NCI-H1092 treated with DMSO at 0.1 percent for 48 hours (cell line): ENCODE results near the gene LRRC17.
"Not testable (repeated sequence)": the region's sequence is repeated elsewhere in the genome, so short reads cannot be mapped to it uniquely, and the experiment has no call there.

Experiments used
- DNase-seq: peaks from one replicate; lab custom pipeline; 2025; lab: John Stamatoyannopoulos, UW

Gene LRRC17

DNA sequence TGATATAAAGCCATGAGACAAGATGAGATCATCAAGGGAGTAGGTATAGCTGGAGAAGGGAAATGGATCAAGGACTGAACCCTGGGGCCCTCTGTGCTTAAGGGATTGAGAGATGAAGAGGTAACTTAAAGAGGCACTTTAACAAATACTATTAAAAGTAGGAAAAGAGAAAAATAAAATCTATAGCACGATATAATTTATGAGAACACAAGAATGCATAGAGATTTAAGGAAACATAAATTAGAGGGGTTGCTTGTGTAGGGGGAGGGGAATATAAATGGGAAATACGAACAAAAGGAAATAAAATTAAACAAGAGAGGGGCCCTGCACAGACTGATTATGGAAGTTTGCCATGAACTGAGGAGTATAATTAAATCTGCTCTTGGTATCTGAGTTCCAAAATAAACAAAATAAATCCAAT, 15.6 kb upstream of the LRRC17 start:
- peak; percentile 80 for DNase-seq

DNA sequence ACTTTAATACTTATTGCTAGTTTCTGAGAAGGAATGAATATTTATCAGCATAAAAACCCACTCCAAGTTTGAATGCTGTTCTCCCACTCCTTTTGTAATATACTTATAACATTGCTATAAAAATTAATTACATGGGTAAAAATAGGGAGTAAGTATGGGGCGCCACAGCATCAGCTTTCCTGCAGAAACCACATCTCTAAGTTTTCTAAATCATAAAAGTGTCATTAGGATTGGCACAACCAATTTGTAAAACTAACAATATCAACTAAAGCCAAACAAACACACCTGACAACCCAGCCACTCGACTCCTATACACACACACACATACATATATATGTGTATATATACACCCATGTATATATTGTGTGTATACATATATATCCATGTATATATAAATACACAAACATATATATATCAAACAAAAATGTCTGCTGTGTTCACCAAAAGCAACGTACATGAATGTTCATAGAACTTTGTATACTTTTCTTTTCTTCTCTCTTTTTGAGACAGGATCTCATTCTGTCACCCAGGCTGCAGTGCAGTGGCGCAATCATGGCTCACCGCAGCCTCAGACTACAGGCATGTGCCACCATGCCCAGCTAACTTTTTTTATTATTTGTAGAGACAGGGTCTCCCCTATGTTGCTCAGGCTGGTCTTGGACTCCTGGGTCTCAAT, 14.8 kb upstream of the LRRC17 start:
- DNase-seq: no peak

DNA sequence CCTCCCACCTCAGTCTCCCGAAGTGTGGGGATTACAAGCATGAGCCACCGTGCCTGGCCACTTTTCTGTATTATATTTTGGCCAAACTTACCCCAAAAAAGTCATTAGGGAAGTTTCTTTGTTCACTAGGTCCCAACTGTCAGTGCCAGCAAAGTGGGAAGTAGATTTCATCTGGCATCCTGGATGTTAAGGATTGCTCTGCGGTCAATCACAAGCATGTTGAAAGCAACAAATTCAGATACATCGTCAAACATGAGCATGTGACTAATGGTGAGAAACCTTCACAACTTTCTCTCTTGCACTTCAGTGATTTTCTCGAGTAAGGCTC, 14.3 kb upstream of the LRRC17 start:
- no peak for DNase-seq

DNA sequence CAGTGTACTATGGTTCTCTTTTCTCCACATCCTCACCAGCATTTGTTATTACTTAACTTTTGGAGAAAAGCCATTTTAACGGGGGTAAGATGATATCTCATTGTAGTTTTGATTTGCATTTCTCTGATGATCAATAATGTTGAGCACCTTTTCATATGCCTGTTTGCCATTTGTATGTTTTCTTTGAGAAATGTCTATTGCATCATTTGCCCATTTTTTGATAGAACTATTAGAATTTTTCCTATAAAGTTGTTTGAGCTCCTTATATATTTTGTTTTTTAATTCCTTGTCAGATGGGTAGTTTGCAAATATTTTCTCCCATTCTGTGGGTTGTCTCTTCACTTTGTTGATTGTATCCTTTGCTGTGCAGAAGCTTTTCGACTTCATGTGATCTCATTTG, 10.7 kb upstream of the LRRC17 start:
- DNase-seq: not testable (repeated sequence)

DNA sequence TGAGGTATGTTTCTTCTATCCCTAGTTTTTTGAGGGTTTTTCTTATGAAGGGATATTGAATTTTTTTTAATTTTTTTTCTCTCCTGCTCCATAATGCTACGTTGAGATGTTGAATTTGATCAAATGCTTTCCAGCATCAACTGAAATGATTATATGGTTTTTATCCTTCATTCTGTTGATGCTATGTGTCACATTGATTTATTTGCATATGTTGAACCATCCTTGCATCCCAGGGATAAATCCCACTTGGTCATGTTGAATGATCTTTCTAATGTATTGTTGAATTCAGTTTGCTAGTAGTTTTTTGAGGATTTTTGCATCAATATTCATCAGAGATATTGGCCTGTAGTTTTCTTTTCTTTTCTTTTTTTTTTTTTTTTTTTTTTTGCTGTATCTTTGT, 9.2 kb upstream of the LRRC17 start:
- DNase-seq: not testable (repeated sequence)

DNA sequence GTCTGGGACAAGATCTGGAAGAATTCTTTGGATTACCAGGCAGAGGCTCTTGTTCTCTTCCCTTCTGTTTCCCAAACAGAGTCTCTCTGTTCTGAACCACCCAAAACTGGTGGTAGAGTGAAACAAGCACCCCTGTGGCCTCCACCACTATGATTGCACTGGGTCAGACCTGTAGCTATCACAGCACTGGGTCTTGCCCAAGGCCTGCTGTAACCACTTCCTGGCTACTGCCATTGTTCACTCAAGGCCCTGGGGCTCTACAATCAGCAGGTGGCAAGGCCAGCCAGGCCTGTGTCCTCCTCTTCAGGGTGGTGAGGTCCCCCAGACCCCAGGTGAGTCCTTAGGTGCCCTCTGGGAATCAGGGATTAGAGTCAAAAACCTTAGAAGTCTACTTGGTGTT, 4.1 kb upstream of the LRRC17 start:
- no peak for DNase-seq

DNA sequence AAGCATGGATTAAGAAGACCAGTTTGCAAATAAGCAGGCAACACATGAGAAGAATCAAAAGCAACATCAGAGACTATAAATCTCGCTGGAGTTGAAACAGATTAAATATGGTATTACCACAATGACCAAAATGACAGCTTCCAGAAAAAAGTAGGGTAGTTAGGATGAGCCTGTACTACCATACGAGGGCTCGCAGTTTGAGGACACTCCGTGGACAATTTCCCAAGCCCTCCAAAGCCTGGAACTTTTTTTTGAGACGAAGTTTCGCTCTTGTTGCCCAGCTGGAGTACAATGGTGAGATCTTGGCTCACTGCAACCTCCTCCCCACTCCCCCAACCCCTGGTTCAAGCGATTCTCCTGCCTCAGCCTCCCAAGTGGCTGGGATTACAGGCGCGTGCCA, 1.0 kb downstream of the LRRC17 start:
- no peak for DNase-seq

DNA sequence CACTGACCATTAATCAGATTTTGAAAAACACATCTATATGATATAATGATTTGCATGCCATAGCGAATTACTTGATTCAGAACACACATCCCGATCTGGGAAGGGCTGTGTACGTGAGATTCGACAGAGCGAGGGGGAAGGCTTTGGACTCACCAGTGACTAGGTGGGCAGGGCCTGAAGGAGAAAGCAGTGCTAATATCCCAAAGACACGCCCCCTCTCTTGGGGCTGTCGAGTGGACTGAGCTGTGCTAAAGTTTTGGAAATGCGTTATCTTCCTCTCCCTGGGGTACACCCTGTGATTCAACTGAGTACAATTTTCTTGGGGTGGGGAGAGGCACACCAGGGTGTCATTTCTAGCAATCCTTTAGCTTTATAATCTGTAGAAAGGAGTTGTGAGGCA, 1.8 kb downstream of the LRRC17 start:
- no peak for DNase-seq

DNA sequence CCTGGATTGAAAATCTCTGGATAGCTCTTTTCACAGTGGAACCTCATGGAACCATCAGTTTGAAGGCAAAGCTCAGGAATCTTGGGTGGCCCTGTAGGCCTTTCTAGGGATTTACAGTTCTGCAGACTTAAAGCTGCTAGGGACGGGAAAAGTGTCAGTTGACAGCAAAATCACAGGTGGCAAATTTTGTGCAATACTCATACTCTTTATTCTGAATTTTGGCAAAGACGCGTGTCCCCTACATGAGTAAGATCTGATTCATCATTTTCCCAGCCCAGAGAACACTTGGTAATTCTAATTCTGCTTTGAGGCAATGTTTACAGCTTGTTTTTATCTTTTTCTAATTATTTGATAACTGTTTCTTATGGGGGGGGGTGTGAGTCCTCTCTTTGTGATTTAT, 3.6 kb downstream of the LRRC17 start:
- DNase-seq: no peak

DNA sequence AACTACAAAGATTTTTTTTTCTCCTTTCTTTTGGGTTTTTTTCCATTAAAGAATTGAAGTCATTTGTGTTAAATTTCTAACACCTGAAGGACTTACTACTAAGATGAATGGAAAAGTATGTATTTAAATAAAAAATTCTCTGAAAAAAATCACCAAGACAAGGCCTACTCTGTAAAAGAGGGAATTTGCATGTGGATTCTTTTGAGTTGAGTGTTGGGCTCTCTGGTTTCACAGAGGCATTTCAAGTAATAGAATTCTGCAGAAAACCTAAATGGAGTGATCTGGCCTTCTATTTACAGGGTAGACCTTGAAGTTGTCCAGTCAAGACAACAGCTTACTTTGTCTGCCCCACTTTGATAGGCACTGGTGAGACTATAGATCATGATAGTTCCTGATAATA, 4.1 kb downstream of the LRRC17 start:
- DNase-seq: no peak

DNA sequence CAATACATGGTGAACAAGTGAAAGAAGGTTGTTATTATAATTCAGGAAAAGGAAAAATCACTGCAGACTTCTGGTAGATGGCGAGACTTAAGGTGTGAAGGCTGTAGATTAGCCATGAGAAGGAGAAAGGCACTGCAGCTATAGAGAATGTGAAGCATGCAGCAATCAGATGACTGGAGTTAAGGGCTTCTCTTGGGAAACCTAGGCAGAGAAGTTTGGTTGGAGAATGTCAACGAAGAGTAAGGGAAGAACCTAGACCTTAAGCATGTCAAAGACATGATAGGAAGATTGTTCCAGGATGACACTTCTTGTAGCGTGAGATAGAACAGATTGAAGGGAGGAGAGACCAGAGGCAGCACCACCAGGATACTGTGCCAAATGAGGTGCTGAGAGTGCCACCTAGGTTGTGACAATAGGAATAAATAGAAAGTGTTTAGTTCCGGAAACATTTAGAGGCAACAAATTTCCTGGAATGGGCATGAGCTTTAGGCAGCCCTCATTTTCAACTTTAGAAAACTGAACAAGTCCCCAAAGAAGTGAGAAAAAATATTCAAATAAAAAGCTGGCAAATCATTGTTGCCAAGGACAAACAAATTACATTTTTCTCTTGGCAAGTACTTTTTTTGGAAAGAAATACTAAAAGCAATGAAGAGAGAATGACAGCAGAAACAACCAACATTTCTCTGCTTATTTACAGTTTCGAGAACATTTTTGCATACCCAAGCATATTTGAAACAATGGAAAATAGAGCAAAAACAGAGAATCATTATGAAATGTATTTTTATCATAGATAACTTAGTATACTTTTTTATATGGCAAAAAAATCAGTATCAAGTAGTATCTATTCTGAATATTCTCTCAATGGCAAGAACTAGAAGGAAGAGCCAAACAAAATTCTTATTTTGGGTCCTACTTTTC, 4.9 kb downstream of the LRRC17 start:
- no peak for DNase-seq

DNA sequence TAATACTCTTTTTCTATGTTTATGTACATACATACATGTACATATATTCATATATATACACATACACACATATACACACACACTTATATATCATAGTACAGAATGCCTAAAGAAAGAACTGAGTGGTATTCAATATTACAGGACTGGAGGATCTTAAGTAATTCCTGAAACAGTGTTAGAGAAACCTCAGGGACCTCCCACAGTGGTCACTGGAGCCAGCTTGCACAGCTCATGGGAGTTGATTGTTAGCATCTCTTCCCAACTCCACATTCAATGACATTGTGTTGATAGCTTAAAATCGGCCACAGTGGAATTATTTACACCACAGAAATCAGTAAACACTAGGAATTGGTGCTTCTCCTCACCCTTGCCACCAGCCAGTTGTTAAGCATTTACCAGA, 6.0 kb downstream of the LRRC17 start:
- DNase-seq: no peak

DNA sequence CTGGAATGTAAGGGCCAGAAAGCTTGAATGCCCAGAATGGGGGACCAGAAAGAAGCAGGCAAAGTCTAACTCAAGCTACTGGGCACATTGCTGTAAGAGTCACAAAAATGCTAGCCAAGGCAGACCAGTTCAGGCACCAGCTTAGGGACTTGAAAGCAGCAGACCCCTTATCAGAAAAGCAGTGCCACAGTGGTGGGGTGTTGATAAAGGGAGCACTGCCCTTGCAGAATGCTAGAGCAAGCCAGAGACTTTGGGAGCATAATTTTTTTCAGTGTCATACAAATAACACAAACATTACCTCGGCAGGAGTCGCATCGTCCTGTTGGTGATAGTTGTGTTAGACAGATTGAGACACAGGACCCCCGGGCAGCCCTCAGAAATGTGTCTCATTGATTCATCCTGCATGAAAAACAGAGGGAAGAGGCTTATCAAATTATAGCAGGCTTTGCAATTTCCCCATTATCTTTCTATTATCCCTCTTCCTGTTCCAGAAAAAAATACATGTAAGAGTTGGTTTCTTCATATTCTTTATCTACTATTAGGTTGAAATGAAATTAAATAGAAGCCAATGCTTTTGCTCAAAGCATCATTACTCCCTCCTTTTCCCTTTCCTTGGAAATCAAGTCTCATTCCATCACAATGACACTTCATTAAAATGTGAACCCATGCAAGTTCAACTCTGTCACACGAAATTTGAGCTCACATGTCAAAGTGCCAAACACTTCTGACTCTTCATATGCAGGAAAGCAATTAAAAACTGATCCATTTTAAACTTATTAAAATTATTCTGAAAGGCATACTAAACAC, 13.4 kb downstream of the LRRC17 start:
- DNase-seq: no peak

DNA sequence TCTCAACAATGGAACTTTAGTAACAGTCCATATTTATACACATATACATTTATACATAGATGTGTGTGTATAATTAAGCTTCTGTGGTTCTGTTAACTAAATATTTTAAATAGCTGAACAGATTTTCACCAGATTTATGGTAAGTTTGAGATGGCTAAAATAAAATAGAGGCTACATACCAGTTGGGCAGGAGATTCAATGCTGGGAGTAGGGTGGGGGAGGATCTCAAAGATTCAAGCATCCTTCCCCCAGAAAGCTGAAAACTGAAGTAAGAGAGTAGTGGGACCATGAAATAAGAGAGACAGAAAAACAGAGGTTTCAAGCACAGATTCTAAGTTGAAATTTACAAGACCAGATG, 14.0 kb downstream of the LRRC17 start:
- no peak for DNase-seq

DNA sequence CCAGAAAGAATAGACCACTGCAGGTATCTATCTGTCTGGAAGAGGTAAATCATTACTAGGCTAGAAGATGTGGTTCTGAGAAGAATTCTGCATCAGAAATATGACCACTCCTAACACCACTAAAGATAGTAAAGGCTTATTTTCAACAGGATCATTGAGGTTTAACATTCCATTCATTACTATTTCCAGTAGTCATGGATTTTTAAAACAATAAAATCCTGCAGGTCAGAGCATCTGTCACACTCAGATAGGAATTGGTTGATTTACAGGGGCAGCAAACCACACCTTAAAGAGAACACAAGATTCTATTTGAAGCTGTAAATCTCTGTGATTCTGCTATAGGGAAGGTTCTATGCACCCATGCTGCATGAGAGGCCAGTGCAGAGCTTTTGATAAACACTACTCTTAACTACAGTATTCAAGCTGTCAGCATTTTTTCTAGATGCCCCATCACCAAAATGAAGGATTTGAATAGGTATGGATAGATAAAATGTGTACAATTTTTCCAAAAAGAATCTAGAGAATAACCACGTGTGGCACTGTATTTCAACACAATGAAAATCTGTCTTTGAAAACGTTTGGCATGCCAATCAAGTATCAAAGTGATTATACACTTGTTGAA, 14.6 kb downstream of the LRRC17 start:
- DNase-seq: no peak

DNA sequence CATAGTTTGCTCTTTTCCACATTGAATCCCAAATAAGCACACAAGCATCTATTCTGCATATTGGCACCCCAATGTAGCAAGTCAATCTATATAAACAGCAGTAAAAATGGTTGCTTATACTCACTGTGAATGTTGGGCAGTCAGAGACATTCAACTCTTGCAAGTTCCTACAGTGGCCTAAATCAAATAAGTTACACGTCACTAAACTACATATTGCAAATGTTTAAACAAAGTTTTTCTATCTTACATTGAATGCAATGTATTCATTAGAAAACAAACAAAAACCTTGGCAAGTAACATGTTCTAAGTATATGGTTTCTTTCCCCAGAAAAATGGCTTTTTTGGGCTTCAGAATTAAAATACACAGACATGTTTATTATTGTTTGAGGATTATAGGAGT, 19.0 kb downstream of the LRRC17 start:
- no peak for DNase-seq

DNA sequence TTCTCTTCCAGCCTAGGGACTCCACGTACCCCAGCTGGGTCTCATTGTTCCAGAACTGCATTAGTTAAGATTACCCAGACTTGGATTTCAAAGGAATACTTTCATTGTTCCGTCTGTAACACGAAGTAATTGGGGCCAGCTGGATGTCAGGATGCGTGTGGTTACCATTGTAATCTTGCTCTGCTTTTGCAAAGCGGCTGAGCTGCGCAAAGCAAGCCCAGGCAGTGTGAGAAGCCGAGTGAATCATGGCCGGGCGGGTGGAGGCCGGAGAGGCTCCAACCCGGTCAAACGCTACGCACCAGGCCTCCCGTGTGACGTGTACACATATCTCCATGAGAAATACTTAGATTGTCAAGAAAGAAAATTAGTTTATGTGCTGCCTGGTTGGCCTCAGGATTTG, 21.0 kb downstream of the LRRC17 start:
- DNase-seq: no peak

DNA sequence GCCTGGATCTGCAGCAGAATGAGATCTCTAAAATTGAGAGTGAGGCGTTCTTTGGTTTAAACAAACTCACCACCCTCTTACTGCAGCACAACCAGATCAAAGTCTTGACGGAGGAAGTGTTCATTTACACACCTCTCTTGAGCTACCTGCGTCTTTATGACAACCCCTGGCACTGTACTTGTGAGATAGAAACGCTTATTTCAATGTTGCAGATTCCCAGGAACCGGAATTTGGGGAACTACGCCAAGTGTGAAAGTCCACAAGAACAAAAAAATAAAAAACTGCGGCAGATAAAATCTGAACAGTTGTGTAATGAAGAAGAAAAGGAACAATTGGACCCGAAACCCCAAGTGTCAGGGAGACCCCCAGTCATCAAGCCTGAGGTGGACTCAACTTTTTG, 21.4 kb downstream of the LRRC17 start:
- no peak for DNase-seq

DNA sequence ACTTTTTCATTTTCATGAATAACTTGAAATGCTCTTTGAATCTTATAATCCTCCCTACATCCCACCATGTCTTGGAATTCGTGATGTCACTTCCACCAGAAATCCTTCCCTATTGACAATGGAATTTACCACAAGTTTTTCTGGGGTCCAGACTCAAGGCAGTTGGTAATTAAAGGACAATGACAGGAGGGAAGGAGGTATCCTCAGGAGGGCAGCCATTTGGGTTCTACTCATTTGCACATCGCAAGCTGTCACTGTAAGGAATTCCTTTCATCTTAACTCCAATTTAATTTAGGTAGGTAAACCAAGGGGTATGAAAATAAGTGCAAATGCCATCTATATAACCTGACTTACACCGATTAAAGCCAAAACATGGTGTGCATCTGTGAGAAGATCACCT, 21.9 kb downstream of the LRRC17 start:
- no peak for DNase-seq

DNA sequence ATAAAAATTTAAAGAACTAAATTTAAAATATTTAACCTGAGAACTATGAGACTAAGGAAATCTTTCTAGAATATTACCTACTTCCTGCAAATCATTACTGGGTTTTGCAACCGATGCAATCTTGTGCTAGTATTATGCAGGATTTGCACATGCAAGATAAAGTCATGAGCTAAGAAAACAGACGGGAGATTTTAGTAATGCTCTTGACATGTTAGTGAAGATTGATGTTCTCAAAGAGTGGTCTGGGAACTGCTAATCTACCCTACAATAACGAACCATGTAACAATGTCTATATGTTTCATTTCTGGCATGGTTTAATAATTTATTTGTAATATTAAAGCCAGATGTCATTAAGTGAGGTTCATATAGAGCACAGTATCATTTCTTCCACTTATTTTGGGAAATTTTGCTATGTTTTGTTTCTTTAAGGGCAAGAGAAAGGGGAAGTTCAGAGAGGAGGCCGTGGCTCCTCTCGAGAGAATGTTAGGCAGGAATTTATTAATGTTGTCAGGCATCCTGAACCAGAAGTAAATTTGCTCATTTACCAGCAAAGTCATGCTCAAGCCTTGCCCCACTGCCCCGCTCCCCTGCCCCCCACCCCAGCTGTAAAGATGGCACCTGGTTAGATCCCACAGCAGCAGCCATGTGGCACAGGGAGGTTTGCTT, 22.8 kb downstream of the LRRC17 start:
- DNase-seq: no peak

DNA sequence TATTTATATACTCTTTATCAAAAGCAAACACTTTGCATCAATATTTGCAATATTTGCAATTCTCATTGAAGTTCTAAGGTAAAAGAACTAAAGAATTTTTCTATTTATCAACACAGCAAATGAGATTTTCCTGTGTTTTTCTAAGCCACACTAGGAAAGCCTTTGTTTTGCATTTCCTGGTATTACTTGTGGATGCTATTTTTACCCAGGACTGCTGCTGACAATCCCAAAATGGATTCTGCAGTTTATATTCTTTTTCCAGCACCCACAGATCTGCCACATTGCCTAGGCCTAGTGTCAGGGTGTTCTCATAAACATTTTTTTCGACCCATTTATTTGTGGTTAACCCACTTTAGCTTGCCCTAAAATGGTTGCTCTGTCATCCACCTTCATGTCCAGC, 25.9 kb downstream of the LRRC17 start:
- no peak for DNase-seq
